Daoy (cell line): Measurements from ENCODE around the gene CELF5. TPM values are rescaled to one million over a fixed set of nuclear protein-coding genes. Genes with fewer than 3 reads are reported as not detected.

Experiments used
- DNase-seq: peaks from one replicate; pipeline ENCODE4 v3.0.0-alpha.2; 2015; ENCODE audit warnings: low read depth
- total RNA-seq: library from RNA; depleted of rRNA; stranded (reverse); fragments of >200 nt; shearing (Covaris generic); gene quantifications from 2 replicates; pipeline ENCODE4 v1.2.3, GENCODE V29; 2014; rRNA removed

Gene CELF5
- total RNA-seq, 1 experiment from 2014 or later = 0.06 TPM

DNA sequence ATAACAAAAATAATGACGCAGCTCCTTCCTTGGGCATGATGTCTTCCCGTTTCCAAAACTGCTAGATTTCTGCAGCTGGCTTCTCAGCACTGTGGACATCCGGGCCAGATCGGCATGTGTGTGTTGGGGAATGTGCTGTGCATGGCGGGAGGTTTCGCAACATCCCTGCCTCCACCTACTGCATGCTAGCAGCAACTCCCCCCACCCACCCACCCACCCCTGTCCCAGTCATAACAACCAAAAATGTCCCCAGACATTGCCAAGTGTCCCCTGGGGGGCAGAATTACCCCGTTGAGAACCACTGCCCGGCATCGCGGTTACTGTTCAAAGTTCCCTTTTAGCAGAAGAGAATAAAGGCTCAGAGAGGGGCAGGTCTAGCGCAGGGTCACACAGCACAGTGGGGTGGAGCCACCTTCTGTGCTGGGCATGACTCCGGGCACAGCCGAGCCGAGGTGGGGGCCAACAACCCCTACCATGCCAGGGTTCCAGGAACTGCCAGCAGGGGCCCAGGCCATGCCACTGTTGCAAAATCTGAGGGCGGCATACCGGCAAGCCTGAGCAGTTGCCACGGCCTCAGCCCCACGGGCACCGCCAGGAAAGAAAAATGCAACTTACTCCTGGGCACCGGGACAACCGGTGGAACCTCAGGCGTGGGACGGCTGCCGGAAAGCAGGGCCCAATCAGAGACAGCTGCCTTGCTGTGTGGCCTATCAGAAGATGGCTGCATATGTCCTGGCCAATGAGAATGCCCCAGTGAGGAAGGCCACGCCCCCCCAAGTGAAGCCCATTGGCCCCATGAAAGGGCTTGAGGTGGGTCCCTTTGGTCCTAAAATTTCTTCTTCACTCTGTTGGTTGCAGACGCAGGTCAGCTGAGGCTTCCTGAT lies 119.4 kb downstream of the CELF5 start:
- peak; percentile 90 for DNase-seq

DNA sequence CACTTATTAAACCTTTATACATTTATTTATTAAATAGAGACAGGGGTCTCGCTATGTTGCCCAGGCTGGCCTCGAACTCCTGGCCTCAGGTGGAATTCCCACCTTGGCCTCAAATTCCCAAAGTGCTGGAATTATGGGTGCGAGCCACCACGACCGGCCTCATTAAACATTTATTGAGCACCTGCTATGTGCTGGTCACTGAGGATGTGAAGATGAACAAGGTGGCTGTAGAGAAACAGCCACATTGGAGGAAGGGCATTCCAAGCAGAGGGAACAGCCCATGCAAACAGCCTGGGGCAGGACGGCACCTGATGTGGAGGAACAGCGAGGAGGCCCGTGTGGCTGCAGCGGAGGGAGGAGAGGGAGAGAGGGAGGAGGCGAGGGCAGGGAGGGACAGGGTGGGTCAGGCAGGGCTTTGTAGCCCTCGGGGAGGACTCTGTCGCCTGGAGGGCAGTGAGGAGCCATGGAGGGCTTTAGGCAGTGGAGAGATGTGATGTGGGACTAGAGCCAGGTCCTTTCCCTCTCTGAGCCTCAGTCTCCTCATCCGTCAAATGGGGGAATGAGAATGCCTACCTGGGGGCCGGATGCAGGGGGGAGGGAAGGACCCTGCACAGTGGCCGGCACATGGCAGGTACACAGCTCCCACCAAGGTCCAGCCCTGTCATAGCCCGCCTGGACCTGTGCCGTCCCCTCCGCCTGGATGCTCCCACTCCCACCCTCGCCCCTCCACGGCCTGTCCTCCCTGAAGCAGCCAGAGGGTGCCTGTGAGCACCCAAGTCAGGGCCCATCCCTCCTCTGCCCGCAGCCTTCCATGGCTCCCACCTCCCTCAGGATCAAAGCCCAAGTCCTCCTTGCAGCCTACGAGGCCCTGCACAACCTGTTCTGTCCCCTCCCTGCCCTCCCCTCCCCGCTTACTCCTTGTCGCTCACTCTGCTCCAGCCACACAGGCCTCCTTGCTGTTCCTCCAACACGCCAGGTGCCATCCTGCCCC lies 120.4 kb downstream of the CELF5 start:
- no peak for DNase-seq

DNA sequence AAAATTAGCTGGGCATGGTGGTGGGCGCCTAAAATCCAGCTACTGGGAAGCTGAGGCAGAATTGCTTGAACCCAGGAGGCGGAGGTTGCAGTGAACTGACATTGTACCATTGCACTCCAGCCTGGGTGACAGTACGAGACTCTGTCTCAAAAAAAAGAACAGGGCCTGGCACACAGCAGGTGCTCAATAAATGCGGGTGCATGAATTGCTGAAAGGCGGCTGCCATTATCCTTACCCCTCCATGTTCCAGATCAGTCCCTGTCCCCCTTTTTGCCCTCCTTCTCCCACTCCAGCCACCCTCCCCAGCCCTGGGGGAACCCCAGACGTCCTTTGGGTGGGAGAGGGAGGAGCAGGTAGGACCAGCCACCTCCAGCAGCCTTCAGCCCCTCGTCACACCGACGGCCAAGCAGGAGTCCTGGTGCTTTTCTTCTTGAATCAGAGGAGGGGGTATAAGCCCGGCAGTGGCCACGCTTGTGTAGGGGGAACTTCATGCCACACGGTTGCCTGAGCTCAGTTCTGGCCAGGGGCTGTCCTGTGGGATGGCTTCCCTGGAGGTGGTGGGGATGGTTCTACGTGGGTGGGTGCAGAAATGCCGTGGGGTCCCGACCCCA lies 121.5 kb downstream of the CELF5 start:
- no peak for DNase-seq

Other genes with a start within 250 kb of the CELF5 start
- gene TLE6, start 247.1 kb upstream of the CELF5 start, total RNA-seq = 0.69 and 12.3 TPM in 2 replicates
- 0.03 and 1.5 TPM in 2 replicates for gene TLE2, start 195.4 kb upstream of the CELF5 start, total RNA-seq
- gene TLE5, start 162.2 kb upstream of the CELF5 start, total RNA-seq = 147 and 186 TPM in 2 replicates
- gene GNA11, start 130.3 kb upstream of the CELF5 start, total RNA-seq = 35.6 and 46.2 TPM in 2 replicates
- 0.65 TPM in 1 of 2 replicates, not detected in the other for gene GNA15, start 88.6 kb upstream of the CELF5 start, total RNA-seq
- gene S1PR4, start 45.9 kb upstream of the CELF5 start, total RNA-seq = not detected in 2 replicates
- gene NCLN, start 38.7 kb upstream of the CELF5 start, total RNA-seq = 80.2 and 85.1 TPM in 2 replicates
- gene NFIC, start 141.9 kb downstream of the CELF5 start, total RNA-seq = 16.0 and 20.2 TPM in 2 replicates